ENCODE results near the gene RLIM. TPM values are rescaled to one million over a fixed set of nuclear protein-coding genes. Genes with fewer than 3 reads are reported as not detected.

Gene RLIM
- total RNA-seq, 4 donors from 2014 or later: 20.8 to 31.3 (median 25.2) TPM

- no peaks in the 10 kb centered on the region for H3K9me3 ChIP-seq
Observed at GRCh38 chrX:74606799-74607198, 7.6 kb downstream of the RLIM start.

GRCh38 chrX:74606342-74606741, 8.1 kb downstream of the RLIM start:
- peaks cover 6% of the 10 kb centered on the region for H3K4me1 ChIP-seq
- H3K27ac ChIP-seq: no peak overlapping the region
- DNase-seq (ENCODE audit: low spot score in 2 of 2): no peak
- TF ChIP-seq POLR2A (IDR thresholded peaks at IDR 0.05): no peak
- TF ChIP-seq POLR2AphosphoS5 (IDR thresholded peaks at IDR 0.05): no peak
- no peak for TF ChIP-seq EP300 (IDR thresholded peaks at IDR 0.05)
- TF ChIP-seq CTCF (IDR thresholded peaks at IDR 0.05): no peak
- H3K36me3 ChIP-seq: no peaks in the 10 kb centered on the region
- no peak overlapping the region for H3K4me3 ChIP-seq
- H3K9me3 ChIP-seq: no peaks in the 10 kb centered on the region
- H3K27me3 ChIP-seq: no peaks in the 10 kb centered on the region

More at GRCh38 chrX:74606799-74607198, 7.6 kb downstream of the RLIM start:
- TF ChIP-seq EP300 (IDR thresholded peaks at IDR 0.05) (no peak), CTCF (IDR thresholded peaks at IDR 0.05) (no peak), POLR2AphosphoS5 (IDR thresholded peaks at IDR 0.05) (no peak), POLR2A (IDR thresholded peaks at IDR 0.05) (no peak)
- no peak for DNase-seq (ENCODE audit: low spot score in 2 of 2)
- Histone ChIP-seq H3K27ac (no peak overlapping the region), H3K4me3 (no peak overlapping the region), H3K36me3 (no peaks in the 10 kb centered on the region), H3K4me1 (peaks cover 10% of the 10 kb centered on the region), H3K27me3 (no peaks in the 10 kb centered on the region)
- 78% methylated on average over 12 of the region's 12 CpGs for WGBS

- DNase-seq (ENCODE audit: low spot score in 2 of 2): no peak
- Histone ChIP-seq H3K4me1 (peaks cover 6% of the 10 kb centered on the region), H3K27me3 (no peaks in the 10 kb centered on the region), H3K27ac (no peak overlapping the region), H3K9me3 (no peaks in the 10 kb centered on the region), H3K36me3 (no peaks in the 10 kb centered on the region), H3K4me3 (no peak overlapping the region)
- WGBS: 60% methylated on average over 2 of the region's 2 CpGs
- TF ChIP-seq EP300 (IDR thresholded peaks at IDR 0.05): no peak
- TF ChIP-seq POLR2A (IDR thresholded peaks at IDR 0.05): no peak
- no peak for TF ChIP-seq POLR2AphosphoS5 (IDR thresholded peaks at IDR 0.05)
Observed at GRCh38 chrX:74603040-74603439, 11.4 kb downstream of the RLIM start.

- WGBS: 85% methylated on average over 8 of the region's 8 CpGs
- H3K4me3 ChIP-seq: no peak overlapping the region
- peaks cover 6% of the 10 kb centered on the region for H3K4me1 ChIP-seq
- H3K9me3 ChIP-seq: no peaks in the 10 kb centered on the region
- DNase-seq (ENCODE audit: low spot score in 2 of 2): no peak
- no peaks in the 10 kb centered on the region for H3K27me3 ChIP-seq
- no peaks in the 10 kb centered on the region for H3K36me3 ChIP-seq
- H3K27ac ChIP-seq: no peak overlapping the region
- TF ChIP-seq POLR2AphosphoS5 (IDR thresholded peaks at IDR 0.05) (no peak), POLR2A (IDR thresholded peaks at IDR 0.05) (no peak), EP300 (IDR thresholded peaks at IDR 0.05) (no peak), CTCF (IDR thresholded peaks at IDR 0.05) (no peak)
Observed at GRCh38 chrX:74602142-74602541, 12.3 kb downstream of the RLIM start.

GRCh38 chrX:74593593-74593992, 20.8 kb downstream of the RLIM start:
- no peak overlapping the region for H3K4me3 ChIP-seq
- no peaks in the 10 kb centered on the region for H3K27me3 ChIP-seq
- DNase-seq (ENCODE audit: low spot score in 2 of 2): no peak
- WGBS: 56% methylated on average over 2 of the region's 2 CpGs
- H3K9me3 ChIP-seq: no peaks in the 10 kb centered on the region
- H3K36me3 ChIP-seq: peaks cover 25% of the 10 kb centered on the region
- H3K27ac ChIP-seq: no peak overlapping the region
- no peaks in the 10 kb centered on the region for H3K4me1 ChIP-seq
- TF ChIP-seq CTCF (IDR thresholded peaks at IDR 0.05) (no peak), POLR2A (IDR thresholded peaks at IDR 0.05) (no peak), EP300 (IDR thresholded peaks at IDR 0.05) (no peak), POLR2AphosphoS5 (IDR thresholded peaks at IDR 0.05) (no peak)

GRCh38 chrX:74585766-74586165, 28.7 kb downstream of the RLIM start:
- Histone ChIP-seq H3K36me3 (peaks cover 10% of the 10 kb centered on the region), H3K27me3 (no peaks in the 10 kb centered on the region), H3K9me3 (no peaks in the 10 kb centered on the region), H3K4me1 (no peaks in the 10 kb centered on the region), H3K4me3 (no peak overlapping the region), H3K27ac (no peak overlapping the region)
- DNase-seq (ENCODE audit: low spot score in 2 of 2): no peak
- 81% methylated on average over 2 of the region's 2 CpGs for WGBS
- TF ChIP-seq EP300 (IDR thresholded peaks at IDR 0.05) (no peak), POLR2AphosphoS5 (IDR thresholded peaks at IDR 0.05) (no peak), POLR2A (IDR thresholded peaks at IDR 0.05) (no peak), CTCF (IDR thresholded peaks at IDR 0.05) (no peak)
